BE2C (cell line): Measurements from ENCODE around the gene WNT7B.

ENCODE experiments used
- DNase-seq: peaks from one replicate; pipeline ENCODE4 v3.0.0-alpha.2; 2020
- H3K27me3 ChIP-seq: fragments of 250-450 bp; sonication (Bioruptor Pico); 2 replicates; pipeline ENCODE4 v1.5.1; 2020; ENCODE audit warnings: mild to moderate bottlenecking
- H3K36me3 ChIP-seq: fragments of 250-450 bp; sonication (Bioruptor Pico); 2 replicates; pipeline ENCODE4 v1.5.1; 2020; ENCODE audit warnings: mild to moderate bottlenecking
- H3K4me1 ChIP-seq: fragments of 250-450 bp; sonication (Bioruptor Pico); 2 replicates; pipeline ENCODE4 v1.5.1; 2020
- H3K4me3 ChIP-seq: 2 replicates; pipeline ENCODE4 v1.5.1; 2011; ENCODE audit warnings: low read depth, low read length
- H3K9me3 ChIP-seq: fragments of 250-450 bp; sonication (Bioruptor Pico); 2 replicates; pipeline ENCODE4 v1.5.1; 2020
- TF ChIP-seq, protein P1 (sequence below): IDR thresholded peaks from 2 replicates; pipeline ENCODE4 v1.5.1; 2012; ENCODE audit warnings: mild to moderate bottlenecking, low read depth, low read length

The WNT7B gene

GRCh38 chr22:46012881-46013281 lies 35.9 kb upstream of the WNT7B start:
- TF ChIP-seq, protein P1, sequence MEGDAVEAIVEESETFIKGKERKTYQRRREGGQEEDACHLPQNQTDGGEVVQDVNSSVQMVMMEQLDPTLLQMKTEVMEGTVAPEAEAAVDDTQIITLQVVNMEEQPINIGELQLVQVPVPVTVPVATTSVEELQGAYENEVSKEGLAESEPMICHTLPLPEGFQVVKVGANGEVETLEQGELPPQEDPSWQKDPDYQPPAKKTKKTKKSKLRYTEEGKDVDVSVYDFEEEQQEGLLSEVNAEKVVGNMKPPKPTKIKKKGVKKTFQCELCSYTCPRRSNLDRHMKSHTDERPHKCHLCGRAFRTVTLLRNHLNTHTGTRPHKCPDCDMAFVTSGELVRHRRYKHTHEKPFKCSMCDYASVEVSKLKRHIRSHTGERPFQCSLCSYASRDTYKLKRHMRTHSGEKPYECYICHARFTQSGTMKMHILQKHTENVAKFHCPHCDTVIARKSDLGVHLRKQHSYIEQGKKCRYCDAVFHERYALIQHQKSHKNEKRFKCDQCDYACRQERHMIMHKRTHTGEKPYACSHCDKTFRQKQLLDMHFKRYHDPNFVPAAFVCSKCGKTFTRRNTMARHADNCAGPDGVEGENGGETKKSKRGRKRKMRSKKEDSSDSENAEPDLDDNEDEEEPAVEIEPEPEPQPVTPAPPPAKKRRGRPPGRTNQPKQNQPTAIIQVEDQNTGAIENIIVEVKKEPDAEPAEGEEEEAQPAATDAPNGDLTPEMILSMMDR, result no peak
- no peak overlapping the region; the same call in 1 of the 2 replicates for H3K4me3 ChIP-seq

GRCh38 chr22:46012182-46012880 lies 35.4 kb upstream of the WNT7B start:
- DNase-seq, result peak; percentile 17
- Histone ChIP-seq H3K4me3 (no peak overlapping the region), H3K9me3 (no peaks in the 10 kb centered on the region), H3K4me1 (peaks cover 54% of the 10 kb centered on the region), H3K36me3 (no peaks in the 10 kb centered on the region), H3K27me3 (no peaks in the 10 kb centered on the region)
- TF ChIP-seq, protein P1, result no peak

More at GRCh38 chr22:46012881-46013281, 35.9 kb upstream of the WNT7B start:
- Histone ChIP-seq H3K27me3 (no peaks in the 10 kb centered on the region), H3K4me1 (peaks cover 50% of the 10 kb centered on the region), H3K36me3 (no peaks in the 10 kb centered on the region), H3K9me3 (no peaks in the 10 kb centered on the region)
- DNase-seq, result no peak

DNA sequence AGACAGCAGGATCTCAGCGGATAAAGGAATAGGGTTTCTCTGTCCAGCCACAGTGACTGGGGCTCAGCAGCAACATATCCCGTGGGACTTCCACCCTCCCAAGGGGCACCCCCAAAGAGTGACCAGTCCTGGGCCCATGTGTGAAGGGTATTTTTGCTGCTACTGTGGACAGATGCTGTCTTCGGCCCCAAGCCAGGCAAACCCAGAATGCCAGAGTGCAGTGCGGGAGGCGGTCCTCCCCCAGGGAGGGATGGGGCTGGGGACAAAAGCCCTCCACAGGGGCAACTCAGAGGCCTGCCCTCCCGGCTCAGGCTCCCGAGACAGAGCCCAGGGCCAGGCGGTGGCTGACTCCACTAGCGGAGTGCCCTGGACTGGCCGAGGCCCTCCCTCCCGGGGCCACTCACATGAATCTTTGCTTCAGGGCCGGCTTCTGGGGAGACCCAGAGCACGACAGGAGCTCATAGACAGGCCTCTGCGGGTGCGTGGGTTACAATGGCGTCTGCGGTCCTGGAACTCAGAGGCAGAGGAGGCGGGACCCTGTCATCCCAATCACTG lies 34.7 kb upstream of the WNT7B start:
- TF ChIP-seq, protein P1, result no peak
- peak; percentile 23 for DNase-seq
- H3K4me1 ChIP-seq, result peaks cover 60% of the 10 kb centered on the region
- H3K4me3 ChIP-seq, result no peak overlapping the region
- H3K27me3 ChIP-seq, result no peaks in the 10 kb centered on the region
- H3K36me3 ChIP-seq, result no peaks in the 10 kb centered on the region
- H3K9me3 ChIP-seq, result no peaks in the 10 kb centered on the region

- H3K27me3 ChIP-seq, result no peaks in the 10 kb centered on the region
- TF ChIP-seq, protein P1, result no peak
- H3K4me1 ChIP-seq, result peaks cover 65% of the 10 kb centered on the region
- DNase-seq, result peak; percentile 52
- H3K36me3 ChIP-seq, result no peaks in the 10 kb centered on the region
- no peaks in the 10 kb centered on the region for H3K9me3 ChIP-seq
- H3K4me3 ChIP-seq, result no peak overlapping the region
Observed at GRCh38 chr22:46010951-46011626, 34.1 kb upstream of the WNT7B start.

- Histone ChIP-seq H3K27me3 (no peaks in the 10 kb centered on the region), H3K36me3 (no peaks in the 10 kb centered on the region), H3K4me3 (no peak overlapping the region), H3K4me1 (peaks cover 59% of the 10 kb centered on the region), H3K9me3 (no peaks in the 10 kb centered on the region)
- TF ChIP-seq, protein P1, result no peak
- DNase-seq, result no peak
Observed at GRCh38 chr22:46010207-46010867, 33.4 kb upstream of the WNT7B start.

GRCh38 chr22:46009730-46010129 lies 32.8 kb upstream of the WNT7B start:
- H3K4me1 ChIP-seq, result peaks cover 53% of the 10 kb centered on the region
- no peaks in the 10 kb centered on the region for H3K9me3 ChIP-seq
- no peak for DNase-seq
- no peaks in the 10 kb centered on the region for H3K36me3 ChIP-seq
- TF ChIP-seq, protein P1, result no peak
- H3K4me3 ChIP-seq, result no peak overlapping the region
- no peaks in the 10 kb centered on the region for H3K27me3 ChIP-seq
